C4-2B (cell line): ENCODE measurements around the gene NAV2.

Experiments
- H3K27ac ChIP-seq: fragments of 450-650 bp; 2 replicates; pipeline ENCODE4 v1.5.1; 2017
- CTCF ChIP-seq: fragments of 450-650 bp; conservative IDR thresholded peaks from 2 replicates; pipeline ENCODE4 v1.5.1; 2017; ENCODE audit warnings: mild to moderate bottlenecking
- ZFX ChIP-seq: fragments of 450-650 bp; IDR thresholded peaks from 2 replicates; pipeline ENCODE4 v1.6.1; 2017

NAV2 gene

GRCh38 chr11:19931141-19931770, 218.6 kb downstream of the NAV2 start:
- no peak overlapping the region for H3K27ac ChIP-seq
- TF ChIP-seq CTCF, result no peak
- TF ChIP-seq ZFX, result no peak

- no peak for TF ChIP-seq ZFX
- TF ChIP-seq CTCF, result no peak
- H3K27ac ChIP-seq, result no peak overlapping the region
Observed at GRCh38 chr11:19931771-19932369, 219.2 kb downstream of the NAV2 start.

GRCh38 chr11:19933132-19933735, 220.6 kb downstream of the NAV2 start:
- no peak for TF ChIP-seq ZFX
- TF ChIP-seq CTCF, result no peak
- no peak overlapping the region for H3K27ac ChIP-seq

GRCh38 chr11:19933801-19934488, 221.3 kb downstream of the NAV2 start:
- no peak overlapping the region for H3K27ac ChIP-seq

GRCh38 chr11:19934828-19935259, 222.2 kb downstream of the NAV2 start:
- TF ChIP-seq ZFX, result no peak
- no peak for TF ChIP-seq CTCF
- no peak overlapping the region for H3K27ac ChIP-seq

More at GRCh38 chr11:19933801-19934488, 221.3 kb downstream of the NAV2 start:
- TF ChIP-seq ZFX, result no peak
- TF ChIP-seq CTCF, result no peak

- TF ChIP-seq ZFX, result no peak
- no peak for TF ChIP-seq CTCF
- no peak overlapping the region for H3K27ac ChIP-seq
Observed at GRCh38 chr11:19935507-19935906, 222.9 kb downstream of the NAV2 start.

GRCh38 chr11:19936461-19936860, 223.8 kb downstream of the NAV2 start:
- no peak for TF ChIP-seq ZFX
- no peak for TF ChIP-seq CTCF
- no peak overlapping the region for H3K27ac ChIP-seq
